AG09319 (cell line): ENCODE data around the gene FGA.

ENCODE experiments used
- DNase-seq: peaks from one replicate; pipeline ENCODE4 v3.0.0-alpha.2; 2010; ENCODE audit warnings: low read depth; ENCODE audit errors: extremely low read depth
- CTCF ChIP-seq: IDR thresholded peaks from 2 replicates; pipeline ENCODE4 v1.5.1; 2011; ENCODE audit warnings: low read depth, mild to moderate bottlenecking, inconsistent platforms, low read length, moderate library complexity

Gene FGA

DNA sequence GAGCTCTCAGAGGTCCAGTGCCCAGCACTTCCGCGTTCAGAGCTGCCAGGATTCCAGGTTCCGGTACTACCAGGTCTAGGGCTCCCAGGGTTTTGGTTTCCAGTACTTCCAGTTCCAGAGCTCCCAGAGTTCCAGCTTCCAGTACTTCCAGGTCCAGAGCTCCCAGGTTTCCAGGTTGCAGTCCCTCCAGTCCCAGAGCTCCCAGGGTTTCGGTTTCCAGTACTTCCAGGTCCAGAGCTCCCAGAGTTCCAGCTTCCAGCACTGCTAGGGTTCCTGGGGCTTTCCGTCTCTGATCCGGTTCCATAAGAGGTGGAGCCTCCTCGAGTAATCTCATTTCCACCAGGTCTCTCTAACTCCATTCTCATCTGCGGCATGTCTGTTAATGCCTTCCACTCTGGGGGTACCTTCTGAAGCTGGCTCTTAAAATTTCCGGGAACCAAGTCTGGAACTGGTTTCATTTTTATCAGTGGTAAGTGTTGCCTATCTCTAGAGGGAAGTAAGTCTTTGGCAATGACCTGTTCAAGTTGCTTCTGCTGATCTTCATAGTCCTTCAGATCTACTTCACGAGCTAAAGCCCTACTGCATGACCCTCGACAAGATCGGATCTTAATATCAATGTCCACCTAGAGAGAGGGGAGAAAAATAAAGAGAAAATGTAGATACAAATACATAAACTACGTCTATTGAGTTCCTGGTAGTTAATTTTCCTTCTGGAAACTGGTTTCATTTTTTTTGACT is 4.1 kb downstream of the FGA start:
- DNase-seq = no peak
- TF ChIP-seq CTCF = no peak

DNA sequence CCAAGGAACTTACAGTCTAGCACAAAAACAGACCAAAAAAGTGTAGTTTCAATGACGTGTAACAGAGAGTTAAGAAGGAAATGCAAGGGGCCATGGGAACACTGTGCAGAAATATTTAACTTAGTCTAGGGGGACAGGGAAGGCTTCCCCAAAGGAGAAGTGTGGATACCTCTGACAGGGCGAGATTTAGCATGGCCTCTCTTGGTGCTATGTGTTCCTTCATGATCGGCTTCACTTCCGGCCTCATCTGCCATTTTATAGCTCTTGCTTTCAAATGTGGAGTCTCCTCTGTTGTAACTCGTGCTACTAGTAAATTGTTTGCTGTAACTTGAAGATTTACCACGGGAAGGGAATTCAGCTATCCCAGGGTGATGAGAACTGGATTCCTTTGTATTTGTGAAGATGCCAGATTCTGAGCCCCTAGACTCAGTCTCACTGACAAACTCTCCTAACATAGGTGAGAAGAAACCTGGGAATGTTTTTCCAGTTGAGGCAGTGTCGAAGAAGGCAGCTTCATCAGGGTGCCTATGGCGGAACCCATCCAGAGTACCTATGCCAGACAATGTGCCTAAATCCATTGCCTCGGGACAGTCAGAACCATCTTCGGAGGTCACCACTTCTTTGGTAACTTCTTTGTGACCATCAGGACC is 5.0 kb downstream of the FGA start:
- TF ChIP-seq CTCF = no peak
- DNase-seq = no peak

- TF ChIP-seq CTCF = no peak
- DNase-seq = no peak
These were observed 6.3 kb downstream of the FGA start for GRCh38 chr4:154584259-154584658.

DNA sequence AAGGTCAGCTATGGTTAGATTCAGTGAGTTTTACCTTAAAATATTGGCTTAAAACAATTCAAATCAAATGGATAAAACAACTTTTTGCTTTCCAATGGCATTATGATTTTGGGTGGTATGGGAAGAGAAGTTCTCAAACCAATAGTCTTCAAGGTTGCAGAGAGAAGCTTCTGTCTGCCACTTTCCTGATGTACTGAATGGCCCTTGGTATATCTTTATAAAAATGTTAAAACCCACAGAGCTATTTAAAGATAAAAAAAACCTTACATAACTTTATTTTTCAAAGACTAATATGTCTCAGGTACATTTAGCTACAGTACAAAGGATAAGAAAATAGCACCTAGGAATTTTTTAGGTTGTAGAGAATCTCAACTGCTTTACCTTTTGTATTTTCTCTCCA is 6.9 kb downstream of the FGA start:
- no peak for DNase-seq
- no peak for TF ChIP-seq CTCF

GRCh38 chr4:154583230-154583629 is 7.3 kb downstream of the FGA start:
- DNase-seq = no peak
- no peak for TF ChIP-seq CTCF

DNA sequence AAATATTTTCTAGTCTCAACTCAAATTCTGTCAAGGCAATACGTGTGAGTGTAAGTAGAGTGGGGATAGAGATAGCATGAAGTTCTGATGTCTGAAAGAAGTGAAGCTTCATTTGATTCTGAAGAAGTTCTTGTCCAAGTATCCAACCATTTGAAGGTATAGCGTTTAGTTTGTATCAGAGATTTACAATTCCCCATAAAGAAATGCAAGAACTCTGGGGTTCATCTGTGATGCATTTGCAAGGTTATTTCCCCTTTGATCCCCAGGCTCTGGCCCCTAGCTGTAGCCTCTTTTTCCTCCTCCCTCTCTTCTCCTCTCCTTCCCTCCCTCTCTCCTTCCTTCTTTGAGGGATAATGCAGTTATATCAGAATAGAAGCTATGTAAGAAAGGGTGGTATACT is 7.8 kb downstream of the FGA start:
- no peak for TF ChIP-seq CTCF
- DNase-seq = no peak

GRCh38 chr4:154579927-154580326 is 10.6 kb downstream of the FGA start:
- TF ChIP-seq CTCF = no peak
- DNase-seq = no peak
